Activated CD4-positive, alpha-beta T cell treated with anti-CD3 and anti-CD28 coated beads, Interleukin-2, amount 10 ng/mL, durations not matched to agents 24 days and 14 days (primary cell): ENCODE measurements around the gene DNAJC4. TPM values are rescaled to one million over a fixed set of nuclear protein-coding genes. Genes with fewer than 3 reads are reported as not detected.

Experiments used
- DNase-seq: peaks from one replicate; pipeline ENCODE4 v3.0.0; 2022
- H3K27ac Mint-ChIP-seq: one replicate; pipeline ENCODE4 v1.8.0; 2022; ENCODE audit warnings: mild to moderate bottlenecking, mixed read lengths
- H3K27me3 Mint-ChIP-seq: one replicate; pipeline ENCODE4 v1.8.0; 2022; ENCODE audit warnings: mixed read lengths
- H3K36me3 Mint-ChIP-seq: one replicate; pipeline ENCODE4 v1.8.0; 2022; ENCODE audit warnings: low read depth, mild to moderate bottlenecking, mixed read lengths
- H3K4me1 Mint-ChIP-seq: one replicate; pipeline ENCODE4 v1.8.0; 2021; ENCODE audit warnings: mixed read lengths
- H3K4me3 Mint-ChIP-seq: one replicate; pipeline ENCODE4 v1.8.0; 2022; ENCODE audit warnings: mild to moderate bottlenecking, moderate library complexity, mixed read lengths
- H3K9me3 Mint-ChIP-seq: one replicate; pipeline ENCODE4 v1.8.0; 2021; ENCODE audit warnings: mixed read lengths
- intact Hi-C: fragments of 100-400 bp; cut with micrococcal nuclease; formaldehyde crosslinking; loops from one replicate; pipeline ENCODE4 v1.15.1; 2023
- total RNA-seq: library from RNA; stranded (reverse); gene quantifications from 2 replicates; pipeline ENCODE4 v1.2.3, GENCODE V29; 2022

DNAJC4 gene
- total RNA-seq, 1 donor from 2014 or later = 19.9 TPM

GRCh38 chr11:64247729-64248531 is 17.6 kb downstream of the DNAJC4 start:
- peak overlapping the region; percentile 90 for H3K4me3 Mint-ChIP-seq
- no peaks in the 10 kb centered on the region for H3K27me3 Mint-ChIP-seq
- no peak for DNase-seq
- peaks cover 12% of the 10 kb centered on the region for H3K36me3 Mint-ChIP-seq
- H3K4me1 Mint-ChIP-seq = peaks cover 27% of the 10 kb centered on the region
- H3K9me3 Mint-ChIP-seq = no peaks in the 10 kb centered on the region
- intact Hi-C loops = loop anchor here (1.0 to 10.0 kb wide), 2 partner anchors 21 to 1643 kb away; partner anchors contain the start of gene MTA2
- H3K27ac Mint-ChIP-seq = no peak overlapping the region

DNA sequence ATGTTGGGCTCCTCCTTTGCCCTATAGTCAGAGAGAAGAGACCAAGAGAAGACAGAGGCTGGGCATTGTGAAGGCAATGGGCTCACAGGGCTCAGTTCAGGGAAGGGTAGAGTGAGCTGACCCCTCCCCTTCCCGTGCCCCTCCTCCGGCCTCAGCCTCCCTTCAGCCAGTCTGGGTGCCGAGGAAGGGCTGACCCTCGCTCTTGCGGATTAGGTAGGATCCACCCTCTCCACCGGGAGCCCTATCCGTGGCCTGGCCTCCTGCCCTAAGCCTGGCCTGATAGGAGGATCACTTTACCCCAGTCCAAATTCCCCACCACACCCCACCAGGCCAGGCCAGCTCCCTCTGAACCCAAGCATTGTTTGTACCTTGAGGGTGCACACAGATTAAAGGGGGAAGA is 18.2 kb downstream of the DNAJC4 start:
- H3K4me1 Mint-ChIP-seq = peaks cover 22% of the 10 kb centered on the region
- no peak overlapping the region for H3K27ac Mint-ChIP-seq
- no peaks in the 10 kb centered on the region for H3K27me3 Mint-ChIP-seq
- H3K4me3 Mint-ChIP-seq = no peak overlapping the region
- intact Hi-C loops = loop anchor here (10.0 kb wide), 1 partner anchor 1644 kb away; the partner anchor contains the start of gene MTA2
- peaks cover 7% of the 10 kb centered on the region for H3K36me3 Mint-ChIP-seq
- no peaks in the 10 kb centered on the region for H3K9me3 Mint-ChIP-seq
- no peak for DNase-seq

DNA sequence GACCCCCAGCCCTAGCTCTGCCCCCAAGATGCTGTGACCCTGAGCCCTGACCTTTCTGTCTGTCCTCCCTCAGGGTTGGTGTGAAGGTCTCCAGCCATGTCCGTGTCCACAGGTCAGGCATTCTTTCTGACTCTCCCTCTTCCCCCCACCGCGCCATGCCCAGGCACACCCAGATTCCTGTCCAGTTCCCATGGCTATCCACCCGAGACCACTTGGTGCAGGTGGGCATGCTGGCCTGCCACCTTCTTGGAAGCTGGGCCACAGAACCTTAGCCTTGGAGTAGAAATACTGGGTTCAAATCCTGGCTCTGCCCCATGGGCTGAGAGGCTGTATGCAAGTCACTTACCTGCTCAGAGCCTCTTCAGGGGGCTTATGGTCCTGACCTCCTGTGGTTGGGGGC is 18.7 kb downstream of the DNAJC4 start:
- Mint-ChIP-seq H3K4me3 (peak overlapping the region; percentile 34), H3K9me3 (no peaks in the 10 kb centered on the region), H3K27ac (peak overlapping the region; percentile 56), H3K27me3 (no peaks in the 10 kb centered on the region), H3K36me3 (peaks cover 5% of the 10 kb centered on the region), H3K4me1 (peaks cover 23% of the 10 kb centered on the region)
- no peak for DNase-seq
- intact Hi-C loops = loop anchor here (10.0 kb wide), 1 partner anchor 1644 kb away; the partner anchor contains the start of gene MTA2

DNA sequence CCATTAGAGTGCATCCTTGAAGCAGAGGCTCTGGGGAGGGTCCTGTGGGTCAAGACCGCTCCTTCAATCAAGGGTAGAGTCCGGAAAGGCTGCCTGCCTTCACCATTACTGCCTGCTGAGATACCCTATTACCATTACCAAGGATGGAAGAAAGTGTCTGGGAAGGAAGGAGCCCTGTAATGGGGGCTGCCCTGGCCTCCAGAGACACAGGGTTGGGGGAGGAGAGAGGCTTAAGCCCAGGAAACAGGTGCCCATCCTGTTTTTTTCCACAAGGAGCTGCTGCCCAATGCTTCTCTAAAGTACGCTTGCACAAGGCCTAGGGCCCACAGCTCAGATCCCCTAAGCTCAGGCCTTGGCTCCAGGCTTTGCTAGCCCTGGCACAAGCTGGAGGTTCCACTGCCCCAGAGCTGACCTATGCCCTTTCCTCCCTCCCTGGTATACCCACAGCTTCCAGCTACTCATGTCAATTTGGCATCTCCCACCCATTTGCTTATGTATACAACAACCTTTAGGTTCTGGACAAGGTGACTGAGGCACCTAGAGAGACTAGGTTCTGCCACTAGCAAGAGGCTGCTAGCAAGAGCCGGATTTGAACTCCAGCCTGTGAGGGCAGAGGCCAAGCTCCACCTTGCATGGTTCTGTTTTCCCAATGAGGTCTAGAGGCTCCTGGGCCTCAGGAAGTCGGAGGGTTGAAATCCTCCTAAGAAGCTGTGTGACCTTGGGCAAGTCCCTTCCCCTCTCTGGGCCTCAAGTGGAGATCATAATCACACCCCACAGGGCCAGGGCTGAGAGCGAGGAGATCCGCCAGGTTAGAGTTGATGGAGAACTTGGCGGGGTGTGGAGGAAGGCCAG is 19.4 kb downstream of the DNAJC4 start:
- peaks cover 3% of the 10 kb centered on the region for H3K36me3 Mint-ChIP-seq
- H3K4me1 Mint-ChIP-seq = peaks cover 23% of the 10 kb centered on the region
- H3K9me3 Mint-ChIP-seq = no peaks in the 10 kb centered on the region
- H3K27me3 Mint-ChIP-seq = no peaks in the 10 kb centered on the region
- intact Hi-C loops = loop anchor here (10.0 kb wide), 1 partner anchor 1645 kb away; the partner anchor contains the start of gene MTA2
- peak overlapping the region; percentile 34 for H3K27ac Mint-ChIP-seq
- peak overlapping the region; percentile 86 for H3K4me3 Mint-ChIP-seq
- no peak for DNase-seq

GRCh38 chr11:64250415-64251015 is 20.2 kb downstream of the DNAJC4 start:
- DNase-seq = no peak
- intact Hi-C loops = loop anchor here (1.0 kb wide), 2 partner anchors 18 to 54 kb away; no protein-coding TSS in a partner anchor
- Mint-ChIP-seq H3K4me1 (peaks cover 23% of the 10 kb centered on the region), H3K9me3 (no peaks in the 10 kb centered on the region), H3K4me3 (peak overlapping the region; percentile 86), H3K27me3 (no peaks in the 10 kb centered on the region), H3K36me3 (peaks cover 6% of the 10 kb centered on the region), H3K27ac (no peak overlapping the region)

- Mint-ChIP-seq H3K36me3 (peaks cover 6% of the 10 kb centered on the region), H3K4me3 (peak within 1 kb of the TSS; percentile 95), H3K4me1 (peaks cover 23% of the 10 kb centered on the region), H3K9me3 (no peaks in the 10 kb centered on the region), H3K27me3 (no peaks in the 10 kb centered on the region), H3K27ac (peak within 1 kb of the TSS; percentile 82)
- DNase-seq = peak; percentile 90
- intact Hi-C loops = loop anchor here (1.0 kb wide), 2 partner anchors 17 to 53 kb away; no protein-coding TSS in a partner anchor
Observed at GRCh38 chr11:64251016-64251752, 20.8 kb downstream of the DNAJC4 start, which contains the start of gene PLCB3. PLCB3 (plus strand) TSS chr11:64251530; CDS start chr11:64251650, 120 bp downstream.

- peaks cover 8% of the 10 kb centered on the region for H3K36me3 Mint-ChIP-seq
- H3K27me3 Mint-ChIP-seq = no peaks in the 10 kb centered on the region
- no peaks in the 10 kb centered on the region for H3K9me3 Mint-ChIP-seq
- H3K27ac Mint-ChIP-seq = peak overlapping the region; percentile 82
- intact Hi-C loops = loop anchor here (1.0 kb wide), 2 partner anchors 17 to 53 kb away; no protein-coding TSS in a partner anchor
- H3K4me3 Mint-ChIP-seq = peak overlapping the region; percentile 95
- H3K4me1 Mint-ChIP-seq = peaks cover 23% of the 10 kb centered on the region
- DNase-seq = no peak
Observed at GRCh38 chr11:64251753-64252002, 21.3 kb downstream of the DNAJC4 start.

DNA sequence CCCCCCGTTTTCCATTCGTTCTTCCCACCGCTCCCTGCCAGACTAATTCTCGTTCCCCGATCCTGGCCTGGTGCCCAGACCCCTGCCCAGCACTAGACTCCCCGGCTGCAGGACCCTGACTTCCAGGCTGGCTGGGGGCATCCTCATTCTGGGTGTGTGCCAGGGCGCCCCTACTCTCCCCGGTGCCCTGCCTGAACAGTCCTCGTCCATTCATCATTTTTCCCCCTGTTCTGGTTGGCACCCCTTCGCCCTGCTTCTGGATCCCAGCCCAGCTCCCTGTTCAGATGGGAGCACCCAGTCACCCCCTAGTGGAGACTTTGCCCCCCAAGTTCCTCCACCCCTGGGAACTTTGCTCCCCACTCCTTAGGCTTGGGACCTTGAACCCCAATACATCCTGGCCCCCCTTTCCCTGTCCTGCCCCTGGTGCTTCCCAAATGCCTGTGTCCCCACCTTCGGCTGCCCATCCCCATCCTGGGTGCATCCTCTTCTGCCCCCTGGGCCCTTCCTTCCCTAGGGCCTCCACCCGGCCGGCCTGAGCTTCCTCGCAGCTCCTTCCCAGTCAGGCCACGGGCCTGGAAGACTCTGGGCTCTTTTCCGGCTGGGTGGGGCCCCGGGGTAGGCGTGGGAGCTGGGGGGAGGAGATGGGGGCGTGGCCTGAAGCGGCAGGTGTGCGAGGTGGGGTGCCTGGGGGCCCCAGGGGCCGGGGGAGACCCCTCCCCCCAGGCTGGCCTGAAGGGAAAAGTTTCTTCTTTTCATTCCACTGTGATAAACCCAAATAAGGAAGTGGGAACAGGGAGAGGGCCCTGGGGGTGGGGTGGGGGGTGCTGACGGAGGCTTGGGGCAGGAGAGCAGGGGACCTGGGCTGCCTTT is 21.9 kb downstream of the DNAJC4 start:
- Mint-ChIP-seq H3K36me3 (peaks cover 9% of the 10 kb centered on the region), H3K4me1 (peaks cover 23% of the 10 kb centered on the region), H3K27ac (peak overlapping the region; percentile 82), H3K9me3 (no peaks in the 10 kb centered on the region), H3K27me3 (no peaks in the 10 kb centered on the region), H3K4me3 (peak overlapping the region; percentile 95)
- intact Hi-C loops = no loop called here
- DNase-seq = peak; percentile 79

GRCh38 chr11:64253043-64253442 is 22.7 kb downstream of the DNAJC4 start:
- DNase-seq = no peak
- H3K27ac Mint-ChIP-seq = no peak overlapping the region
- H3K4me3 Mint-ChIP-seq = no peak overlapping the region
- no peaks in the 10 kb centered on the region for H3K27me3 Mint-ChIP-seq
- intact Hi-C loops = no loop called here
- H3K36me3 Mint-ChIP-seq = peaks cover 15% of the 10 kb centered on the region
- H3K9me3 Mint-ChIP-seq = no peaks in the 10 kb centered on the region
- peaks cover 19% of the 10 kb centered on the region for H3K4me1 Mint-ChIP-seq

- Mint-ChIP-seq H3K27ac (no peak overlapping the region), H3K4me1 (peaks cover 19% of the 10 kb centered on the region)
Observed at GRCh38 chr11:64253481-64253880, 23.1 kb downstream of the DNAJC4 start.

GRCh38 chr11:64254326-64254725 is 24.0 kb downstream of the DNAJC4 start:
- intact Hi-C loops = no loop called here
- Mint-ChIP-seq H3K9me3 (no peaks in the 10 kb centered on the region), H3K4me3 (no peak overlapping the region), H3K4me1 (peaks cover 19% of the 10 kb centered on the region), H3K27me3 (no peaks in the 10 kb centered on the region), H3K36me3 (peaks cover 22% of the 10 kb centered on the region), H3K27ac (no peak overlapping the region)
- DNase-seq = no peak

More at GRCh38 chr11:64253481-64253880, 23.1 kb downstream of the DNAJC4 start:
- DNase-seq = no peak
- H3K27me3 Mint-ChIP-seq = no peaks in the 10 kb centered on the region
- H3K9me3 Mint-ChIP-seq = no peaks in the 10 kb centered on the region
- intact Hi-C loops = no loop called here
- H3K4me3 Mint-ChIP-seq = no peak overlapping the region
- H3K36me3 Mint-ChIP-seq = peaks cover 17% of the 10 kb centered on the region
